ENCODE measurements around the gene LRRC8D.
"Not testable (repeated sequence)": the region's sequence is repeated elsewhere in the genome, so short reads cannot be mapped to it uniquely, and the experiment has no call there.

The LRRC8D gene

GRCh38 chr1:89971600-89971999, 150.8 kb downstream of the LRRC8D start:
- DNase-seq = no peak

DNA sequence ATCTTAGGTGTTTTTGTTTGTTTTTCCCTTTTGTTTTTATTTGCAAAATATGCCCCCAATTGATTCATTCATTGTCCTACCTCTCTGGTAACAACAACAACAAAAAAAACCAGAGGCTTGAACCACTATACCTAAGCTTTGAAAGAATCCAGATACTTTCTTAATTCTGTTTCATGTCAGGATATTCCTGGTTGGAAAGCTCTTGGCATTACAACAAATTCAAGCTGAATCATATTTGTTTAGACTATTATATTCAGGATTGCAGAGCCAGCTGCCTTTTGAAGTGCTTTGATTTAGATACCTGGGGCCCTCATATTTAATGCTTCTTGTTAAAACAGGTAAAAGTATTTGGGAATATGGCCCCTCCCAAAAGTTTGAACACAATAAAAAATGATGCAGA, 151.2 kb downstream of the LRRC8D start:
- no peak for DNase-seq

- DNase-seq = no peak
Measured at GRCh38 chr1:89973471-89974127, 152.8 kb downstream of the LRRC8D start.

DNA sequence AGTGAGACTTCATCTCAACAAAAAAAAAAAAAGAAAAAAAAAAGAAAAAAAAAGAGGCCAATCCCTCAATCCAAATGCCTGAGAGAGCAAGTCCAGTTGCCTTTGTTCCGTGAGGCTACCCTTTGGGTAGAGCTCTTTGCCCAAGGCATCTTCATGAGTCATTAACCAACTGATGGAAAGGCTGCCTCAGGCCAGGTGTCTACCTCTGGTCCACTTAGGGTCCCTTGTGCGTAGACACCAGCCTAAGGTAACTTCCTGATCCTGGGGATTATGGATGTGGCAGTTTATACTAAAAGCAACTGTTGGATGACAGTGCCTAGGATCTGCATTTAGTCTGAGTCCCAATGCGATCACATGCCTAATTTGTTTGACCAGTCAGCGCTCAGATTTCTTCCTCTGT, 153.4 kb downstream of the LRRC8D start:
- DNase-seq = no peak

- no peak for DNase-seq
Measured at GRCh38 chr1:89974696-89975470, 154.1 kb downstream of the LRRC8D start.

DNA sequence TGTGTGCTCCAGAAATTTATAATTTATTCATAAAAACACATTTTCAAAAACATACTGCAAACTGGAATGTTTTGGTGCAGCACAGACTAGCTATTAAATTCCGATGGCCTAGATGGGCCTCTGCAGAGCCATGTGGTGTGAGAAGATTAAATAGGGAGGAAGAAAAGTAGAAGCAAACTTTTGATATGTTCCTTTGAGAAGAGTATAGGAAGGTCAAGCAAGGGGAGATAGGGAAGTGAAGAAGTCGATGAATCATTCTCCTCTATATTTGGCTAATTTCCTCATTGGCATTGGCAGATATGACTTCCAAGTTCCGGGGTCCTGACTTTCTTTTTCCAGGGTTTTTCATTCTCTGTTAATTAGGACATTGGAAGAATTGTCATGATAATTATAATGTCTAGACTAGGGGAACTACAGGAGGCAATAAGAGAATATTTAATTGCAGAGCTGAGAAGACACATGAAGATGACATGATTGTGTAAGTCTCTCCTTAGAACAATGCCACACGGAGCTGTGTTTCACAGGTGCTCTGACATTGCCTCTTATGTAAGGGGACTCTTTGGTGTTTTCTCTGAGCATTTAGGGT, 154.8 kb downstream of the LRRC8D start:
- no peak for DNase-seq

DNA sequence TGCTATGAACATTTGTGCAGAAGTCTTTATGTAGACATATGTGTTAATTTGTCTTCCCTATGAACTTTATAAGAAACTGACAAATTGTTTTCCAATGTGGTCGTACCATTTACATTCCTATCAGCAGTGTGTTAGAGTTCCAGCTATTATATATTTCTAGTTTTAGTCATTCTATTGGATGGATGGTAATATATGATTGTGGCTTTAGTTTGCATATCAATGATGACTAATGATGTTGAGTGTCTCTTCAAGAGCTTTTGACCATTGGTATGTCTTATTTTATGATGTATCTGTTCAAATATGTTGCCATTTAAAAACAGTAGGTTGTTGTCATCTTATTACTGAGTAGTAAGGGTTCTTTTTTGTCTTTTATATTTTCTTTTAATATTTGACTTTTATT, 157.9 kb downstream of the LRRC8D start:
- DNase-seq = no peak

DNA sequence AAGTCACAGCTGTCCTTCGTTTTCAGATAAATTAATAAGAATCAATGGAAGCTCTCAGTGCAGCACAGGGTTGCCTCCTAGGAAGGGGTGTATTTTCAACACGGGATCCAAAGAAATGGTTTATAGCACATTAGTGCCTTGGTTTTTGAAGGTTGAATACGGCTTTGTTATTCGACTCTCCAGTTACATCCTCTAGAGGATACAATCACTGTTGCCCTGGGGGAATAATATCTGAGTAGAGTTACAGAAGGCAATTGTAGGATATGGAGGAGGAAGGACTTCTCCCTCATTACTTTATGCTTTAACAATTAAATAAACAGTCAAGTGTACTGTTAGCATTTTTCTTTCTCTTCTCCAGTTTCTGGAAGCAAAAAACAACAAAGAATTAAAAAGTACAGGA, 159.8 kb downstream of the LRRC8D start:
- no peak for DNase-seq

- DNase-seq = not testable (repeated sequence)
Measured at GRCh38 chr1:89982846-89983245, 162.0 kb downstream of the LRRC8D start.

- DNase-seq = not testable (repeated sequence)
Measured at GRCh38 chr1:89984564-89985116, 163.8 kb downstream of the LRRC8D start.

- DNase-seq = no peak
Measured at GRCh38 chr1:89986020-89986419, 165.2 kb downstream of the LRRC8D start.

Measured in CD4-positive, alpha-beta T cell treated with Interferon alpha-2 for 1 hour (primary cell).